B cell (primary cell): Measurements from ENCODE around the gene TBC1D17. TPM values are rescaled to one million over a fixed set of nuclear protein-coding genes. Genes with fewer than 3 reads are reported as not detected.

Source experiments
- ATAC-seq: fragments of 200-7000 bp; cut with Tn5 transposase; one replicate; pipeline ENCODE4 v1.10.0; 2021; ENCODE audit warnings: low read depth, mild to moderate bottlenecking, moderate number of reproducible peaks, moderate library complexity
- CTCF ChIA-PET: fragments of 350-600 bp; sonication (Branson Sonifier 250); formaldehyde crosslinking; loops from one replicate; lab custom pipeline; 2021; ENCODE audit warnings: antibody characterized with exemption, inconsistent platforms; lab: Charles Lee
- POLR2A ChIA-PET: fragments of 350-600 bp; sonication (Branson Sonifier 250); formaldehyde crosslinking; loops from one replicate; lab custom pipeline; 2021; ENCODE audit warnings: antibody characterized with exemption; lab: Charles Lee
- DNase-seq: peaks from one replicate; pipeline ENCODE4 v3.0.0; 2013
- H2AFZ ChIP-seq: 2 replicates; pipeline ENCODE4 v1.6.1; 2012; ENCODE audit warnings: mild to moderate bottlenecking, low read depth, low read length; ENCODE audit not compliant: insufficient read depth, poor library complexity, severe bottlenecking
- H3K27ac ChIP-seq, 2 donors: 1 replicate in 1 of 2; 2 replicates in 1 of 2; pipeline ENCODE4 v1.5.1; 2012 to 2013; ENCODE audit warnings: low read length in 2 of 2, mild to moderate bottlenecking in 2 of 2, moderate library complexity in 1 of 2
- H3K27me3 ChIP-seq, 4 experiments: fragments of 200-600 bp in 1 of 4; sonication (generic) in 1 of 4; replicated peaks in 1 of 4; 1 replicate in 2 of 4; 2 replicates in 2 of 4; pipeline versions ENCODE4 v1.6.1 to v1.7.0; 2013 to 2016; ENCODE audit warnings: low read length in 3 of 4, mild to moderate bottlenecking in 2 of 4, mixed read lengths in 1 of 4, moderate library complexity in 1 of 4; ENCODE audit not compliant: insufficient read depth in 4 of 4, control insufficient read depth in 3 of 4; ENCODE audit errors: control extremely low read depth in 1 of 4
- H3K36me3 ChIP-seq, 2 experiments: replicated peaks in 1 of 2; 1 replicate in 1 of 2; 2 replicates in 1 of 2; pipeline versions ENCODE4 v1.6.1 to v1.7.1; 2013; ENCODE audit warnings: low read length in 1 of 2; ENCODE audit not compliant: insufficient read depth in 2 of 2, control insufficient read depth in 1 of 2; ENCODE audit errors: control extremely low read depth in 1 of 2, extremely low read depth in 1 of 2
- H3K4me1 ChIP-seq, 2 donors: fragments of 200-600 bp in 1 of 2; sonication (generic) in 1 of 2; 1 replicate in 1 of 2; 2 replicates in 1 of 2; pipeline versions ENCODE4 v1.5.1 to v1.6.1; 2013 to 2017; ENCODE audit warnings: low read length in 2 of 2; ENCODE audit not compliant: control insufficient read depth in 2 of 2, insufficient read depth in 2 of 2
- H3K4me2 ChIP-seq: replicated peaks from 2 replicates; pipeline ENCODE3; 2012; ENCODE audit warnings: mild to moderate bottlenecking, low read depth, low read length; ENCODE audit not compliant: poor library complexity, severe bottlenecking
- H3K4me3 ChIP-seq, 5 experiments: fragments of 200-600 bp in 1 of 5; sonication (generic) in 1 of 5; 1 replicate in 3 of 5; 2 replicates in 2 of 5; pipeline versions ENCODE4 v1.5.1 to v1.7.0; 2011 to 2016; ENCODE audit warnings: low read length in 4 of 5, mild to moderate bottlenecking in 4 of 5, low read depth in 2 of 5, control low read depth in 1 of 5, moderate library complexity in 1 of 5; ENCODE audit not compliant: insufficient read depth in 1 of 5; ENCODE audit errors: control extremely low read depth in 1 of 5, extremely low read depth in 1 of 5
- H3K79me2 ChIP-seq: fragments of 200-600 bp; sonication (generic); one replicate; pipeline ENCODE4 v1.6.0; 2016; ENCODE audit warnings: low read length; ENCODE audit not compliant: control insufficient read depth, insufficient read depth
- H3K9ac ChIP-seq: fragments of 200-600 bp; sonication (generic); 2 replicates; pipeline ENCODE4 v1.6.1; 2017; ENCODE audit warnings: mild to moderate bottlenecking, low read length, moderate library complexity
- H3K9me3 ChIP-seq, 3 donors: one replicate each; pipeline versions ENCODE4 v1.6.1 to v1.7.1; 2013; ENCODE audit warnings: low read length in 2 of 3; ENCODE audit not compliant: control insufficient read depth in 2 of 3, insufficient read depth in 1 of 3; ENCODE audit errors: control extremely low read depth in 1 of 3
- H4K20me1 ChIP-seq: 2 replicates; pipeline ENCODE4 v1.6.0; 2012; ENCODE audit warnings: mild to moderate bottlenecking, low read length; ENCODE audit not compliant: insufficient read depth, control insufficient read depth, poor library complexity, severe bottlenecking
- H3K27ac Mint-ChIP-seq: one replicate; pipeline ENCODE4 v1.8.0; 2021; ENCODE audit warnings: mixed read lengths
- H3K27me3 Mint-ChIP-seq: one replicate; pipeline ENCODE4 v1.8.0; 2021; ENCODE audit warnings: mixed read lengths
- H3K4me1 Mint-ChIP-seq: one replicate; pipeline ENCODE4 v1.8.0; 2021; ENCODE audit warnings: mixed read lengths
- H3K4me3 Mint-ChIP-seq: one replicate; pipeline ENCODE4 v1.8.0; 2021; ENCODE audit warnings: mixed read lengths
- H3K9me3 Mint-ChIP-seq: one replicate; pipeline ENCODE4 v1.8.0; 2022; ENCODE audit warnings: mixed read lengths; ENCODE audit not compliant: insufficient read depth
- EZH2 ChIP-seq: IDR thresholded peaks from 2 replicates; pipeline ENCODE4 v1.6.1; 2012; ENCODE audit warnings: borderline replicate concordance, low read depth, mild to moderate bottlenecking, moderate library complexity, low read length; ENCODE audit not compliant: insufficient read depth, poor library complexity, severe bottlenecking
- WGBS: methylation state at CpG from one replicate; pipeline ENCODE4 v1.1.5; 2013; ENCODE audit warnings: missing lambda C conversion rate; ENCODE audit not compliant: insufficient coverage; 5-methylcytosine and 5-hydroxymethylcytosine counted together
- intact Hi-C: fragments of 100-400 bp; cut with micrococcal nuclease; formaldehyde crosslinking; loops from one replicate; pipeline ENCODE4 v1.10.0; 2022
- polyA minus RNA-seq: library from RNA; depleted of rRNA, polyadenylated mRNA; stranded (reverse); fragments of >200 nt; gene quantifications from 2 replicates; pipeline ENCODE4 v1.2.3, GENCODE V29; 2012
- polyA plus RNA-seq: library from polyadenylated mRNA; depleted of rRNA; stranded (reverse); fragments of >200 nt; gene quantifications from 2 replicates; pipeline ENCODE4 v1.2.3, GENCODE V29; 2012
- total RNA-seq, 2 donors: library from RNA; stranded (reverse); fragments of 120-200 nt in 1 of 2; gene quantifications; 1 replicate in 1 of 2; 2 replicates in 1 of 2; pipeline versions ENCODE4 v1.2.3 to v1.2.4, GENCODE V29; 2013 to 2022
- TF ChIP-seq, protein P1 (sequence below): fragments of 200-600 bp; IDR thresholded peaks from one replicate; pipeline ENCODE4 v1.8.0; 2022; ENCODE audit warnings: antibody characterized with exemption, mild to moderate bottlenecking

The TBC1D17 gene
- total RNA-seq, result 94.3 and 98.7 TPM in 2 replicates
- 9.5 TPM for total RNA-seq (2013)
- 85.7 and 89.0 TPM in 2 replicates for polyA plus RNA-seq
- polyA minus RNA-seq, result 10.0 and 25.1 TPM in 2 replicates

DNA sequence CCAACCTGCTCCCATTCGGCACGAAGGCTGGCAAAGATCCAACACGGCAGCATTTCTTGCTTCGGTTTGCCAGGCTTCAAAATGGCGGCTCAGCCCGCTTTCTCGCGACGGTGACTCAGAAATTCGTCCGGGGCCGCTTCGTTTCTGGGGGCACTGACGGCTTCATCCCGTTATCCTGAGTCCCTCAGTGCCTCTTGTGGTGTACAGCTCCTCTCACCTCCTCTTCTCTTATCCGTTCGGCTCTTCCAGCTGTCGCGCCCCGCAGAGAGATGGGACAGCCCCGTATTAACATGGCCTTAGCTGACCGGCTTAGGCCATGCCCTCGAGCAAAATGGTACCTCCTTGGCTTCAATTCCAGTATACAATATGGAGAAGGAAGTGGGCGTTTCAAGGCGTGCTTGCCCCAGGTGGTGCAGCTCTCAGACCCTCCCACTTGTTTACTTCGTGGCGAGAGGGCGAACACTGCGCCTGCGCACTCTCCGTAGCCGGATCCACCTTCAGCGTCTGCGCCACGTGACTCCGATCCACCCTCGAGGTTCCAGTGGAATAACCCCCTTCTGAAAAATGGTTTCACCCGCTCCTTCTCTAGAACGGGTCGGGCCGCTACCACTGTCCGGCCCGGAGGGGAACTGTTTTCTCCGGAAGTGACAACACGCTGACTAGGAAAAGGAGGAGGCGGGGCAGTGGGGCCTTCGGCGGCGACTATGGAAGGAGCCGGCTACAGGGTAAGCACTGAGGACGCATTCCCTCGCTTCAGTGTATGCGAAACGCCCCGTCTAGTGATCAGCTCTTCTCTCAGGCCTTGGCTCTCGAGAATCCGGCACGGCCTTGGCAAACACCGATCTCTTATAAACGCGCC lies at the start of gene TBC1D17, which contains the start of gene AKT1S1:
TSS of gene TBC1D17 (plus strand) at position 683 of the 859 bp plus-strand sequence. CDS start at position 705, 22 bp downstream.
TSS of gene AKT1S1 (minus strand) at position 336 of the 859 bp plus-strand sequence. CDS start 4,060 bp downstream, outside the sequence.
- WGBS, result under 1% methylated on average over 60 of the region's 61 CpGs
- no peak within 1 kb of the TSS for H3K4me3 Mint-ChIP-seq
- H3K4me1 ChIP-seq, result peaks cover 12 to 20% of the 10 kb centered on the region in 2 donors
- peaks cover 0 to 36% of the 10 kb centered on the region in 2 experiments for H3K36me3 ChIP-seq
- peaks cover 40% of the 10 kb centered on the region for H4K20me1 ChIP-seq
- peak within 1 kb of the TSS; percentile 94 to 98 for H3K27ac ChIP-seq
- H3K27me3 ChIP-seq, result no peaks in the 10 kb centered on the region
- no peaks in the 10 kb centered on the region for H3K27me3 Mint-ChIP-seq
- DNase-seq (peak; percentile 100), ATAC-seq (peak; percentile 65)
- TF ChIP-seq, protein P1, sequence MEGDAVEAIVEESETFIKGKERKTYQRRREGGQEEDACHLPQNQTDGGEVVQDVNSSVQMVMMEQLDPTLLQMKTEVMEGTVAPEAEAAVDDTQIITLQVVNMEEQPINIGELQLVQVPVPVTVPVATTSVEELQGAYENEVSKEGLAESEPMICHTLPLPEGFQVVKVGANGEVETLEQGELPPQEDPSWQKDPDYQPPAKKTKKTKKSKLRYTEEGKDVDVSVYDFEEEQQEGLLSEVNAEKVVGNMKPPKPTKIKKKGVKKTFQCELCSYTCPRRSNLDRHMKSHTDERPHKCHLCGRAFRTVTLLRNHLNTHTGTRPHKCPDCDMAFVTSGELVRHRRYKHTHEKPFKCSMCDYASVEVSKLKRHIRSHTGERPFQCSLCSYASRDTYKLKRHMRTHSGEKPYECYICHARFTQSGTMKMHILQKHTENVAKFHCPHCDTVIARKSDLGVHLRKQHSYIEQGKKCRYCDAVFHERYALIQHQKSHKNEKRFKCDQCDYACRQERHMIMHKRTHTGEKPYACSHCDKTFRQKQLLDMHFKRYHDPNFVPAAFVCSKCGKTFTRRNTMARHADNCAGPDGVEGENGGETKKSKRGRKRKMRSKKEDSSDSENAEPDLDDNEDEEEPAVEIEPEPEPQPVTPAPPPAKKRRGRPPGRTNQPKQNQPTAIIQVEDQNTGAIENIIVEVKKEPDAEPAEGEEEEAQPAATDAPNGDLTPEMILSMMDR, result no peak
- no peak for TF ChIP-seq EZH2
- peak within 1 kb of the TSS; percentile 99 for H3K9ac ChIP-seq
- no peaks in the 10 kb centered on the region for H3K9me3 Mint-ChIP-seq
- peaks cover 21% of the 10 kb centered on the region for H3K4me1 Mint-ChIP-seq
- ChIA-PET POLR2A (interaction anchor here (0.6 to 2.6 kb wide), 19 partner anchors 8 to 1258 kb away, joined by 3 to 30 read pairs (median 6); partner anchors contain the start of genes AP2A1, ATF5, FUZ and IL4I1), CTCF (interaction anchor here (0.9 to 1.5 kb wide), 5 partner anchors 17 to 110 kb away, joined by 3 to 4 read pairs (median 3); partner anchors contain the start of genes FUZ and NUP62)
- H3K79me2 ChIP-seq, result peaks cover 36% of the 10 kb centered on the region
- H3K27ac Mint-ChIP-seq, result no peak within 1 kb of the TSS
- no peaks in the 10 kb centered on the region for H3K9me3 ChIP-seq
- intact Hi-C loops, result loop anchor here (1.0 to 2.0 kb wide), 9 partner anchors 8 to 1004 kb away; partner anchors contain the start of genes ATF5, FUZ, NUP62 and PPP1R15A
- H3K4me3 ChIP-seq, result peak within 1 kb of the TSS; percentile 85 to 96 (median 95)
- H3K4me2 ChIP-seq, result peak within 1 kb of the TSS; percentile 93
- peak within 1 kb of the TSS; percentile 83 for H2AFZ ChIP-seq
